Measurements from ENCODE around the gene CNTN5.

Gene CNTN5

DNA sequence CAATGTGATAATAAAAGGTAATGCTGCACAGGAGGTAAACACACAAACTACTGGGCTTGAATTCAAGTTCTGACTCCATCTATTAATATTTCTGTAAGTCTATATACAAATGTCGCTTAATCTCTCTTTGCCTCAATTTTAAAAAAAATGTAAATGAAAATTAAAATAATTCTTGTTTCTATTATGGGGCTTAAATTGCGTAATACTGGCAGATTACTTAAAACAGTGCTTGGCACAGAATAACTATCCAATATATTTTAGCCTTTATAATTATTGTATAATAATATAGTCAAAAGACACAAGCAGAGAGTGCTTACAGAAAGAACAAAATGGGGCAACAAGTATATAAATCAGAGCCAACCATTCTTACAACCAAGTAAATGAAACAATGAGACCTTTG, 489.1 kb downstream of the CNTN5 start:
- TF ChIP-seq, protein P1, sequence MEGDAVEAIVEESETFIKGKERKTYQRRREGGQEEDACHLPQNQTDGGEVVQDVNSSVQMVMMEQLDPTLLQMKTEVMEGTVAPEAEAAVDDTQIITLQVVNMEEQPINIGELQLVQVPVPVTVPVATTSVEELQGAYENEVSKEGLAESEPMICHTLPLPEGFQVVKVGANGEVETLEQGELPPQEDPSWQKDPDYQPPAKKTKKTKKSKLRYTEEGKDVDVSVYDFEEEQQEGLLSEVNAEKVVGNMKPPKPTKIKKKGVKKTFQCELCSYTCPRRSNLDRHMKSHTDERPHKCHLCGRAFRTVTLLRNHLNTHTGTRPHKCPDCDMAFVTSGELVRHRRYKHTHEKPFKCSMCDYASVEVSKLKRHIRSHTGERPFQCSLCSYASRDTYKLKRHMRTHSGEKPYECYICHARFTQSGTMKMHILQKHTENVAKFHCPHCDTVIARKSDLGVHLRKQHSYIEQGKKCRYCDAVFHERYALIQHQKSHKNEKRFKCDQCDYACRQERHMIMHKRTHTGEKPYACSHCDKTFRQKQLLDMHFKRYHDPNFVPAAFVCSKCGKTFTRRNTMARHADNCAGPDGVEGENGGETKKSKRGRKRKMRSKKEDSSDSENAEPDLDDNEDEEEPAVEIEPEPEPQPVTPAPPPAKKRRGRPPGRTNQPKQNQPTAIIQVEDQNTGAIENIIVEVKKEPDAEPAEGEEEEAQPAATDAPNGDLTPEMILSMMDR (IDR thresholded peaks at IDR 0.05; ENCODE audit: low read depth, low read length, missing control alignments): no peak
- in situ Hi-C loops (cut with HindIII; ENCODE audit: low pct_ligation_motif_present, low sequenced_read_pairs): no loop called here
- no peak for DNase-seq
- H3K27me3 ChIP-seq (replicated peaks): no peaks in the 10 kb centered on the region
- no peak overlapping the region for H3K27ac ChIP-seq
- H3K4me3 ChIP-seq (ENCODE audit: low read depth, low read length): no peak overlapping the region
- no peaks in the 10 kb centered on the region for H3K36me3 ChIP-seq (replicated peaks)

DNA sequence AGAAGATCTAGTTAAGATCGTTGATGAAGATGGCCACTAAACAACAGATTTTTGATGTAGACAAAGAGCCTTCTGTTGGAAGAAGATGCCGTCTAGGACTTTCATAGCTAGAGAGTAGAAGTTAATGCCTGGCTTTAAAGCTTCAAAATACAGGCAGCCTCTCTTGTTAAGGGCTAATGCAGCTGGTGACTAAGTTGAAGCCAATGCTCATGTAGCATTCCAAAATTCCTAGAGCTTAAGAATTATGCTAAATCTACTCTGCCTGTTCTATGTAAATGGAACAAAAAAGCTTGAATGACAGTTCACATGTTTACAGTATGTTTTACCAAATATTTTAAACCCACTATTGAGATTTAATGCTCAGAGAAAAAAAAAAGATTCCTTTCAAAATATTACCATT, 492.6 kb downstream of the CNTN5 start:
- TF ChIP-seq, protein P1 (IDR thresholded peaks at IDR 0.05; ENCODE audit: low read depth, low read length, missing control alignments): no peak
- Histone ChIP-seq H3K4me3 (ENCODE audit: low read depth, low read length) (no peak overlapping the region), H3K27ac (no peak overlapping the region), H3K36me3 (replicated peaks) (no peaks in the 10 kb centered on the region), H3K27me3 (replicated peaks) (no peaks in the 10 kb centered on the region)
- in situ Hi-C loops (cut with HindIII; ENCODE audit: low pct_ligation_motif_present, low sequenced_read_pairs): no loop called here
- DNase-seq: no peak

DNA sequence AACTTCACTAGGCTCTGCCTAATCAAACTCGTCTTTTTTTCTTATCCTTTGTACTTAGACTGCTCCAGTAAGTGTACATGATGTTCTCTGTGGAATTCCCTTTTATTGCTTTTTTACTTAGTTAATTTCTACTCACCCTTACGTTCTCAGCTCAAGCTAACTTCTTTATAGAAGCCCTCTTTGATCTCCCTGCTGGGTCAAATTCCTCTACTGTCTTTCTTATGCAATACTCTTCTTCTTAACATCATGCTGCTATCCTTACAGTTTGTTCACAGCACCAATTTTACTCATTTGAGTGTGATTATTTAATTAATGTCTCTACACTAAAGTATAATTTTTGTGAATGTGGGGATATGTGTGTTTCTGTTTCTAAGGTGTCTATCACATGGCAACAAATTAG, 498.3 kb downstream of the CNTN5 start:
- TF ChIP-seq, protein P1 (IDR thresholded peaks at IDR 0.05; ENCODE audit: low read depth, low read length, missing control alignments): no peak
- in situ Hi-C loops (cut with HindIII; ENCODE audit: low pct_ligation_motif_present, low sequenced_read_pairs): no loop called here
- Histone ChIP-seq H3K36me3 (replicated peaks) (no peaks in the 10 kb centered on the region), H3K27me3 (replicated peaks) (no peaks in the 10 kb centered on the region), H3K4me3 (ENCODE audit: low read depth, low read length) (no peak overlapping the region), H3K27ac (no peak overlapping the region)
- no peak for DNase-seq

DNA sequence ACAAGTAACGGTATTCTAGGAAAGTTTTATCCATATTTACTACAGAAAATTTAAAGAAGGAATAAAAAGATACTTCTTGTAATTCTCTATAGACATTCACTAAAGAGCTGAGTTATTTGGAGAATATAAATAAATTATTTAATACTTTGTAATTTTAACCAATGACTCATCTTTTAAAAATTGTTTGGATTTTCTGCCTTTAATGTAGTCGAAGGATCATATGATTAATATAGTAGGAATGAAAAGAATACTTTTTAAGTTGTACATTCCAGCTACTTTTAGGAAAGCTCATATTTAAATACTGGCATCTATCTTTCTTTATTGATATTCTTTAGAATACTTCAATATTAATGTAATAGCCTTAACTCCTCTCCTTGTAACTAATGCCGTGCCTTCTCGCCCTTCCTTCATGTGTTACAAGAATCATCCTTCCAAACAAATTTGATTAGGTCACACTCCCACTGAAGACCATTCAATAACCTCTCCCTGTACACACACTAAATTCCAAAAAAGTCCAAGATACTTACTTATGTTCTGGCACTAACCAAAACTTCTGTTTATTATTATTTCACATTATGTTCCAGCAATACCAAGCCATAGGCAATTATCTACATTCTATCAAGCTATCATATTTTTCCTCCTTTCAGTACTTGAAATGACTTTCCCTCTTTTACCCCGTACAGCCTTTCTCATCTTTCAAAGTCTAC, 501.9 kb downstream of the CNTN5 start:
- in situ Hi-C loops (cut with HindIII; ENCODE audit: low pct_ligation_motif_present, low sequenced_read_pairs): no loop called here
- Histone ChIP-seq H3K36me3 (replicated peaks) (no peaks in the 10 kb centered on the region), H3K27ac (peak overlapping the region; percentile 56), H3K4me3 (ENCODE audit: low read depth, low read length) (no peak overlapping the region), H3K27me3 (replicated peaks) (no peaks in the 10 kb centered on the region)
- TF ChIP-seq, protein P1 (IDR thresholded peaks at IDR 0.05; ENCODE audit: low read depth, low read length, missing control alignments): no peak
- DNase-seq: no peak

DNA sequence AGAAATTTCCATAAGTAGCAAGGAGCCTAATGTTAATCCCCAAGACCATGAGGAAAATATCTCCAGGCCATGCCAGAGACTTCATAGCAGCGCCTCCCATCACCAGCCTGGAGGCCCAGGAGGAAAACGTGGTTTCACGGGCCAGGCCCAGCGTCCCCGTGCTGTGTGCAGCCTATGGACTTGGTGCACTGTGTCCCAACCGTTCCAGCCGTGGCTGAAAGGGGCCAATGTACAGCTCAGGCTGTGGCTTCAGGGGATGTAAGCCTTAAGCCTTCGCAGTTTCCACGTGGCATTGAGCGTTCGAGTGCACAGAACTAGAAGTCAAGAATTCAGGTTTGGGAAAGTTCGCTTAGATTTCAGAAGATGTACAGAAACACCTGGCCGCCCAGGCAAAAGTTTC, 510.7 kb downstream of the CNTN5 start:
- TF ChIP-seq, protein P1 (IDR thresholded peaks at IDR 0.05; ENCODE audit: low read depth, low read length, missing control alignments): no peak
- in situ Hi-C loops (cut with HindIII; ENCODE audit: low pct_ligation_motif_present, low sequenced_read_pairs): no loop called here
- H3K4me3 ChIP-seq (ENCODE audit: low read depth, low read length): no peak overlapping the region

DNA sequence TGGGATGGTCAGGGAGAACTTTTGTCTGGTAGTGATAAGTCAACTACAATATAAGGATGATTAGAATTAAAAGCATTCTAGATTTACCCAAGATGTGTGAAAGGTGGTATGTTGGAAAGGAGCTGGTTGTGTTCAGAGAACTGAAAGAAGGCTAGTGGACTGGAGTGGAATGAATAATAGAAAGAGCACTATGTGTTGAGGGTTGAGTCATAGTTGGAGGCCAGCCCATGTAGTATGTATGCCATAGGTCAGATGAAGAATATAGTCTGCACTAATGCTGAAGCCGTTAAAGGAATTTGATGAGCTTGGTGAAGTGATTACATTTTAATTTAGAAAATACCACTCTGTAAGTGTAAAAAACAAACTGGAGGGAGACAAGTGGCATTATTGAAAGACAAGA, 514.1 kb downstream of the CNTN5 start:
- TF ChIP-seq, protein P1 (IDR thresholded peaks at IDR 0.05; ENCODE audit: low read depth, low read length, missing control alignments): no peak
- DNase-seq: peak; percentile 67
- H3K27ac ChIP-seq: no peak overlapping the region
- H3K4me3 ChIP-seq (ENCODE audit: low read depth, low read length): no peak overlapping the region
- H3K27me3 ChIP-seq (replicated peaks): no peaks in the 10 kb centered on the region
- in situ Hi-C loops (cut with HindIII; ENCODE audit: low pct_ligation_motif_present, low sequenced_read_pairs): no loop called here
- no peaks in the 10 kb centered on the region for H3K36me3 ChIP-seq (replicated peaks)

More for the DNA sequence above, 510.7 kb downstream of the CNTN5 start:
- H3K27ac ChIP-seq: no peak overlapping the region
- H3K27me3 ChIP-seq (replicated peaks): no peaks in the 10 kb centered on the region
- H3K36me3 ChIP-seq (replicated peaks): no peaks in the 10 kb centered on the region
- no peak for DNase-seq
